ENCODE measurements around the gene MCMBP. TPM values are rescaled to one million over a fixed set of nuclear protein-coding genes. Genes with fewer than 3 reads are reported as not detected.

MCMBP gene
- total RNA-seq, 1 donor, result 74.3 TPM

- peak; percentile 77 for DNase-seq (ENCODE audit: low read depth)
- no peak overlapping the region for H3K4me3 ChIP-seq (ENCODE audit: low read depth, low read length)
- peak; percentile 56 for TF ChIP-seq CTCF (IDR thresholded peaks at IDR 0.05; ENCODE audit: insufficient read depth, low read length)
Observed at GRCh38 chr10:119859420-119860258, 13.0 kb downstream of the MCMBP start.

- H3K4me3 ChIP-seq (ENCODE audit: low read depth, low read length), result no peak overlapping the region
- DNase-seq (ENCODE audit: low read depth), result no peak
- no peak for TF ChIP-seq CTCF (IDR thresholded peaks at IDR 0.05; ENCODE audit: insufficient read depth, low read length)
Observed at GRCh38 chr10:119858063-119858462, 14.6 kb downstream of the MCMBP start.

GRCh38 chr10:119853574-119853973 lies 19.1 kb downstream of the MCMBP start:
- no peak for TF ChIP-seq CTCF (IDR thresholded peaks at IDR 0.05; ENCODE audit: insufficient read depth, low read length)
- no peak for DNase-seq (ENCODE audit: low read depth)
- no peak overlapping the region for H3K4me3 ChIP-seq (ENCODE audit: low read depth, low read length)

GRCh38 chr10:119852822-119853221 lies 19.8 kb downstream of the MCMBP start:
- no peak for TF ChIP-seq CTCF (IDR thresholded peaks at IDR 0.05; ENCODE audit: insufficient read depth, low read length)
- H3K4me3 ChIP-seq (ENCODE audit: low read depth, low read length), result no peak overlapping the region
- DNase-seq (ENCODE audit: low read depth), result no peak

- no peak for TF ChIP-seq CTCF (IDR thresholded peaks at IDR 0.05; ENCODE audit: insufficient read depth, low read length)
- no peak overlapping the region for H3K4me3 ChIP-seq (ENCODE audit: low read depth, low read length)
- DNase-seq (ENCODE audit: low read depth), result no peak
Observed at GRCh38 chr10:119852277-119852676, 20.4 kb downstream of the MCMBP start.

- no peak overlapping the region for H3K4me3 ChIP-seq (ENCODE audit: low read depth, low read length)
- no peak for TF ChIP-seq CTCF (IDR thresholded peaks at IDR 0.05; ENCODE audit: insufficient read depth, low read length)
- DNase-seq (ENCODE audit: low read depth), result no peak
Observed at GRCh38 chr10:119849944-119850343, 22.7 kb downstream of the MCMBP start.

Measured in fibroblast of the aortic adventitia (primary cell).